Daoy (cell line): ENCODE results near the gene DCAF4L1. TPM values are rescaled to one million over a fixed set of nuclear protein-coding genes. Genes with fewer than 3 reads are reported as not detected.

Experiments used
- DNase-seq: peaks from one replicate; pipeline ENCODE4 v3.0.0-alpha.2; 2015; ENCODE audit warnings: low read depth
- total RNA-seq: library from RNA; depleted of rRNA; stranded (reverse); fragments of >200 nt; shearing (Covaris generic); gene quantifications from 2 replicates; pipeline ENCODE4 v1.2.3, GENCODE V29; 2014; rRNA removed

The DCAF4L1 gene
- total RNA-seq, 1 experiment from 2014 or later, result 0.23 TPM

DNA sequence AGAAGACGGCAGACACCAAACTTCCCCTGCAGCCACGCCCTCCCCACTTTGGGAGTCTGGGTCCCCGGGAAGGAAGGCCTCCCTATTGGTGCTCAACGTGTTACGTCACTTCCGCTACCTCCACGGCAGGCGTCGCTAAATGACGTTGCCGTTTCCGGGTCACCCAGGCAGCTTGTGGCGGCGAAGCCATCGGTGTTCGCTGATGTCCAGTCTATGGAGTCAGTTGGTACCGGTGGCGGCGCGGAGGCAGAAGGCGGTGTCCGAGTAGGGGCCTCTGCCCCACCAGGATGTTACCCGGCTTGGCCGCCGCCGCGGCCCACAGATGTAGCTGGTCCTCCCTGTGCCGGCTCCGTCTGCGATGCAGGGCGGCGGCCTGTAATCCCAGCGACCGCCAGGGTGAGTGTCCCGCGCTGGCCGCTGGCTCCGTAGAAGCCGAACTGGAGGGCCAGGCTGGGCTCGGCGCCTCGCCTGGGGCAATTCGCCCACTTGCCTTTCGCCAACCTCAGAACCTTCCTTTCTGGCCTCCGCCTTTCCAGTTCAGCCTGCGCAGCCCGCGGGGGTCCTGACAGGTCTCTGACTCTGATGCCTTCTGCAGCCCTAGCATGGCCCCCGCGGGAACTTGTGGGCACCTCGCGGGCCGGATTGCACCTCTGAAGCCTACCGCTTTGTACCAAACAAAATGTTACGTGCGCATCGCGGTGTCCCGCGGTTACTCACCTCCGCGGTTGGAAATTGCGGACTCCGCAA, 9.0 kb downstream of the DCAF4L1 start, which contains the start of gene SLC30A9:
TSS of gene SLC30A9 (plus strand) at position 166 of the 747 bp plus-strand sequence. CDS start at position 288, 122 bp downstream.
- peak; percentile 96 for DNase-seq

DNA sequence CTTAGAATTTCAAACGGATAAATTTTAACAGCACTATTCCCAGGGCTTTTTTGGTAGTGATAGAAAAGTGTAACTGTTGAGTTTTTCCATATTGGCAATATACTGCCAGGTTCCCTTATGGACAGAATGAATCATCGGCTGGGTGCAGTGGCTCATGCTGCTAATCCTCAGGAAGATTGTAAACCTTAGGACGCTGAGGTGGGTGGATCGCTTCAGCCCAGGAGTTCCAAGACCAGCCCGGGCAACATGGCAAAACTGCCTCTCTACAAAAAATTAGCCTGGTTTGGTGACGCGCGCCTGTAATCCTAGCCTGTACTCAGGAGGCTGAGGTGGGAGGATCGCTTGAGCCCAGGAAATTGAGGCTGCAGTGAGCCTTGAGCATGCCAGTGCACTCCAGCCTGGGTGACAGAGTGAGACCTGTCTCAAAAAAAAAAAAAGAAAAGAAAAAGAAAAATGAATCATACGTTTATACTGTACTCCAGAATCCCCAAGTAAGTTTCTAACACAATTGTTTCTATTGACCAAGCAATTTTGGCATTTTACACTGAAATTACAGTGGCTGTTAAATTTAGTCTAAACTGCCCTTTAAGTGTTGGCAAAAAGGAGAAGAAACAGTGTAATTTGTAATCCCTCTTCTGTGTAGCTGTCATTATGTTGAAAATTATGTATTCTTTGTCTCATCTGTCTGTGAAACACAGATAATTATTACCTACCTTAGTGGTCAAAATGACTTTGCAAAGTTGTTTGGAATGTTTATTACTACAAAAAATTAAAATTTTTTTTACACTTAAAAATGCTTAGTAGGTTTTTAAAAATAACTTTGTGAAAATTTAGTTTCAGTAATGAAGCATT, 10.6 kb downstream of the DCAF4L1 start:
- DNase-seq, result peak; percentile 51

DNA sequence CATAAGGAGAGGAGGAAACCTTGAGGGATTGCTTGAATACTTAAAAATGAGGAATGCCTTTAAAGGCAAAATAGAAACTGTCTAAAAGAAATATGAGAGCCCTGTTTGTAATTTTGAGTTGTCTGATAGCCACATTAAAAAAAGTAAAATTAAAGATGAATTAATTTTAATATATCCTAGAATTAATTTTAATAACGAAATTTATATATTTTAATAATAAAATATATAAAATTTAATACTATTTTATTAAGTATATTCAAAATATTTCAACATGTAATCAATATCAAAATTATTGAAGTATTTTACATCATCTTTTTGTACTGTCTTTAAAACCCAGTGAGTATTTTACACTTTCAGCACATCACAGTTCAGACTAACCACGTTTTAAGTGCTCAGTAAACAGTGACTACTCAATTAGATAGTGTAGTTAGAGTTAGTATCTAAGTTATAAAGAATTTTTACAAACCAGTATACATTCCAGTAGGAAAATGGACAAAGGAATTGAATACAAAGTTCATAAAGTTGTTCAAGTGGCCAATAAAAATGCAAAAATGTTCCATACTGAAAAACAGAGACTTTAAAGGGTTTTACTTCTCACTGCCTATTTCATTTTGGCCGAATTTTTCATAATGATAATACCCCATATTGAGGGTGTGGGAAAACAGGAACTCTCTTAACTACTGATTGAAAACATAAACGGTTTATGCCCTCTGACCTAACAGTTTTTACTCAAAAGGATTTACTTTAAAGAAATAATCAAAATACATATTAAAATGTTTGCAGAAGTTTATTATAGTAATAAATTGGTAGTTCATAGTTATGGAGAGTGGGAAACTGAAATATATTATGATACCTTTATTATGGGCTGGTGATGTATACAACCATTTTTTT, 11.7 kb downstream of the DCAF4L1 start:
- DNase-seq, result no peak

DNA sequence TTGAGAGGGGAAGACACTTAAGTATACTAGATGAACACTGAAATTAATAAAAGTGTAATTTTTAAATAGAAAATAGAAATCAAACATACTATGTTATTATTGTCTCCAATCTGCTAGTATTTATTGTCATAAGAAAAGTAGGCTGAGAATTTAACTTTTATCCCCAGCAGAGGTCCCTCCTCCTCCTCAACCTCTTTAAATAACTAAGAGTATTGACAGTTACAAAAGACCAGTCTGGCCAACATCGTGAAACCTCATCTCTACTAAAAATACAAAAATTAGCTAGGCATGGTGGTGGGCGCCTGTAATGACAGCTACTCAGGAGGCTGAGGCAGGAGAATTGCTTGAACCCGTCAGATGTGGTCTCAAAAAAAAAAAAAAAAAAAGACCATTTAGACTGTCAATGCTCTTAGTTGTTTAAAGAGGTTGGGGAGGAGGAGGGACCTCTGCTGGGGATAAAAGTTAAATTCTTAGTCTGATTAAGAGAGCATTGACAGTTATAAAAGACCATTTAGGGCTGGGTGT, 13.0 kb downstream of the DCAF4L1 start:
- no peak for DNase-seq

DNA sequence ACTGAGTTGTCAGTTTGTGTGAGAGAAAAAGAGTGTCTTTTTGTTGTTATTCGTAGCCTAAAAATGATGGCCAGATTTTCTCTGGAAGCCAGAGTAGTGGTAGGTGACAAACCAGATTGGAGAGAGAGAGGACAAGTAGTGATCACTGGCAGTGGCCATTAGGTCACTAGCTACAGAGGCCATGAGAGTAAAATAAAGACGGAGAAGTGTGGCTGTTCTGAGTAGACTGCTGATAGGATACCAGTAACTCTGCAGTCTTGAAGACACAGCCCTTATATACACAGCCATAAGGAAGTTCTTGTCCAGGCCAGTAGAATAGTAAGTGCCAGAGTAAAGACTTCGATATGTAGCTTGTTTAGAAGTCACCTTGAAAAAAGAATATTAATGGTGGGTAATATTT, 16.5 kb downstream of the DCAF4L1 start:
- no peak for DNase-seq

DNA sequence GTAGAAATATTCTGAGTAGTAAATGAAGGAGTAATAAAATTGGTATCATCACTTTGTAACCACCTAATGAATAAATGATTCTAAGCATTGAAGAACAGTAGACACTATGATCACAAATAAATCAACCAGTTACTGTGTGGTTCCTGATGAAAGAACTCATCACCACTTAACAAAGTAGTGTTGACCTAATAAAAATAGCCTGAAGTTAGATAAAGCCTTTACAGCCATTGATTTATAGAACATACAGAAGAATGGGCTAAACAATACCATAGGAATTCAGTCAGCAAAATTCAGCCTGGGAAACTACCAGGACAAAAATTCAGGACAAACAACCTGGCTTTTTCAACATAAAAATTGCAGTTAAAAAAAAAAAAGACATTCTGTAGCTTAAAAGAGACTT, 17.8 kb downstream of the DCAF4L1 start:
- no peak for DNase-seq

DNA sequence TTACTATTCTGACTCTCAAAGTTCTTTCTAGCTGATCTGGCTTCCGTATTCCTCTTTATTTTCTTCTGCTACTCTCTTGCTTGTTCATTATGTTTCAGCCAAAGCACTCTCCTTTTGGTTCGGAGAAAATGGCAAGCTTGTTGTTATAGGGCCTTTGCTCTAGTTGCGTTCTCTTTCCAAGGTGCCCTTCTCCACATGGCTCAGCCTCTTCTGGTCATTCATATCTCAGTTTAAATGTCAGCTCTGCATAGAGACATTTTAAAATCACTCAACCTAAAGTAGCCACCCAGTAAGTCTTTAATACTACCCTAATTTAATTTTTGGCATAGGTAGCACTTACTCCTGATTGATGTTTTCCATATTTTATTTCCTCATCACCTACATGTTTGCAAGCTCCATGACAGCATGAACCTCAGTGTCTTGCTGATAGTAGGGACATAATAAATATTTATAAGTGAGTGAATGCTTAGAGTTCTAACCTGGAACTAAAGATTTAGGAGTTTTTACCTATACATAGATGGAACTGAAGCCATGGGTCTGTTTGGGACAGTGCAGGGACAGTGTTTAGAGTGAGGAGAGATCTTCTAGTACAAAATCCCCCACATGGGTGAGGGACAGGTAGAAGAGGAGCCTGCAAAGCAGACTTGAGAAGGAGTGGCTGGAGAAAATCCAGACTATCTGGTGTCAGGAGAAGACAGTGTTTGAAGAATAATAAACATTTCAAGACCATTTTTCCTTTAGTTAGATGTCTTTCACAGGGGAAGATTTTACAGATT, 26.6 kb downstream of the DCAF4L1 start:
- DNase-seq, result no peak

DNA sequence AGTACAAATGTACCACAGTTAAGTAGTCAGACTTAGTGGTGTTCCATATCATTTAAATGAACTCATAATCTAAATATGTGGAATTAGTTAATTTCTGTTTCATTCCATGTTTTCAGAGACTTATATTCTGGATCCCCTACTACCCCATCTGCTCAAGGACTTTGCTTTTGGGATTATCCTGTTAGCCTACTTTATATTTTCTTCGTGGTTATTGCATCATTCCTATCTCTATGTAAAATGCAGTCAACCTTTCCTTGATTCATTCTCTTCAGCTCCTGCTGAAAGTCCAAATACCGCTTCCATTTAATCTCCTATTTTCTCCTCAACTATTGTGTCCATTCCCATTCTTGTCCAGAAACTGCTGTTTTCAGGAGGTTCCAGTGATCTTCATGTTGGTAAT, 33.9 kb downstream of the DCAF4L1 start:
- no peak for DNase-seq

DNA sequence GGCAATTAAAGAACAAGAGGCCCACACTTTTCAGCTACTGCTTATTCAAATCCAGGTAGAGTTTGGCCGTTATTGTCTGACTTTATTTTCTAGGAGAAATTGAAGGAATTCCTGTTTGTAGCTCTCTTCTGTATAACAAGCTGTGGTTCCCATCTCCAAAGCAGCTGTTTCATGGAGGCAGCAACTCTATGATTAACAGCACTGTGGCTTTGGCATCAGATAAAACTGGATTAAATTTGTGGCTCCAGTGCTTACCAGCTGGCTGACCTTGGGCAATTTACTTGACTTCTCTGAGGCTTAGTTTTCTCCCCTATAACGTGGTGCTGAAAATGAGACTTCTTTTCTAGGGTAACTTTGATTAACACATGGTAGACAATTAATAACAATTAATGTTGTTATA, 36.9 kb downstream of the DCAF4L1 start:
- DNase-seq, result no peak

Other genes with a start within 250 kb of the DCAF4L1 start
- not detected in 2 replicates for gene PHOX2B, start 233.0 kb upstream of the DCAF4L1 start, total RNA-seq
- gene TMEM33, start 46.3 kb upstream of the DCAF4L1 start, total RNA-seq, result 109 and 127 TPM in 2 replicates
- gene SLC30A9, start 8.8 kb downstream of the DCAF4L1 start, total RNA-seq, result 65.0 and 72.1 TPM in 2 replicates
- gene BEND4, start 170.9 kb downstream of the DCAF4L1 start, total RNA-seq, result 3.9 and 5.5 TPM in 2 replicates